ENCODE data around the gene MEX3D. TPM values are rescaled to one million over a fixed set of nuclear protein-coding genes. Genes with fewer than 3 reads are reported as not detected.

The MEX3D gene
- total RNA-seq, 1 donor from 2014 or later: 15.9 TPM

GRCh38 chr19:1587872-1588271 lies 19.7 kb upstream of the MEX3D start:
- intact Hi-C loops (cut with micrococcal nuclease): no loop called here

DNA sequence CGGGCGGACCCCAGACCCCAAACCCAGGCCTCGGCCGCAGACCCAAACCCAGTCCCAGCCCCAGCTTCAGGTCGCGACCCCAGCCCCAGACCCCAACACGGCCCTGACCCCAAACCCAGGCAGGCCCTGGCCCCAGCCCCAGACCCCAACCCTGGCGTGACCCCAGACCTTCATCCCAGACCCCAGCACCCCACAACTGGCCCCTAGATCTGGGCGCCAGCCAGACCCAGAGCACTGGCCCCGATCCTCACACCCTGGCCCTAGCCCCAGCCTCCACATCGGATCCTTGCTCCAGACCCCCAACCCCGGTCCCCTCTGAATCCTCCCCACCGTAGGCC lies 17.1 kb upstream of the MEX3D start:
- Mint-ChIP-seq H3K27me3 (no peaks in the 10 kb centered on the region), H3K9me3 (no peaks in the 10 kb centered on the region), H3K4me1 (peaks cover 3% of the 10 kb centered on the region), H3K27ac (no peak overlapping the region), H3K4me3 (no peak overlapping the region), H3K36me3 (ENCODE audit: low read depth) (peaks cover 34% of the 10 kb centered on the region)
- intact Hi-C loops (cut with micrococcal nuclease): no loop called here
- DNase-seq: no peak

More at GRCh38 chr19:1587872-1588271, 19.7 kb upstream of the MEX3D start:
- no peak overlapping the region for H3K27ac Mint-ChIP-seq
- DNase-seq: no peak
- H3K27me3 Mint-ChIP-seq: no peaks in the 10 kb centered on the region
- H3K36me3 Mint-ChIP-seq (ENCODE audit: low read depth): peaks cover 36% of the 10 kb centered on the region
- H3K4me1 Mint-ChIP-seq: peaks cover 12% of the 10 kb centered on the region
- no peak overlapping the region for H3K4me3 Mint-ChIP-seq
- no peaks in the 10 kb centered on the region for H3K9me3 Mint-ChIP-seq

- DNase-seq: no peak
- intact Hi-C loops (cut with micrococcal nuclease): no loop called here
- H3K27me3 Mint-ChIP-seq: no peaks in the 10 kb centered on the region
- H3K4me3 Mint-ChIP-seq: no peak overlapping the region
- no peak overlapping the region for H3K27ac Mint-ChIP-seq
- H3K9me3 Mint-ChIP-seq: no peaks in the 10 kb centered on the region
- peaks cover 35% of the 10 kb centered on the region for H3K36me3 Mint-ChIP-seq (ENCODE audit: low read depth)
- peaks cover 2% of the 10 kb centered on the region for H3K4me1 Mint-ChIP-seq
These were observed 16.5 kb upstream of the MEX3D start for GRCh38 chr19:1584500-1585242.

- Mint-ChIP-seq H3K27ac (no peak overlapping the region), H3K36me3 (ENCODE audit: low read depth) (peaks cover 41% of the 10 kb centered on the region), H3K27me3 (no peaks in the 10 kb centered on the region), H3K4me1 (no peaks in the 10 kb centered on the region), H3K4me3 (no peak overlapping the region), H3K9me3 (no peaks in the 10 kb centered on the region)
- intact Hi-C loops (cut with micrococcal nuclease): no loop called here
- peak; percentile 52 for DNase-seq
These were observed 14.1 kb upstream of the MEX3D start for GRCh38 chr19:1582201-1582600.

DNA sequence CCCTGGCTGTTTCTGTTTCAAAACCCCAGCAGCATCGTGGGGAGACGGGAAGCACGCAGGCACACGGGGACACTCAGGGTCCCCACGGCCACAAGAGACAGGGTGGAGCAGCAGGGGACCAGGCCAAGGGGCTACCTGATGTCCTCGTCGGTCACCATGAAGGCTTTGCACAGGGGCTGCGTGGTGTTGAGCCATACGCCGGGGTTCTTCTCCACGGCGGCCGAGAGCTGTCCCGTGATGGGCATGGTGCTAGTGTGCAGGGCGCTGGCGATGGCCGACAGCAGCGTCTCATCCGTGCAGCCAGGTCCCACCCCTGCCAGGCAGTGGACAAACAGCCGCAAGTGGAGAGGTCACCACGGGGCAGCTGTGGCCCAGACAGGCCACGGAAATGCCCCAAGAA lies 12.8 kb upstream of the MEX3D start:
- no peak overlapping the region for H3K27ac Mint-ChIP-seq
- no peak overlapping the region for H3K4me3 Mint-ChIP-seq
- no peaks in the 10 kb centered on the region for H3K27me3 Mint-ChIP-seq
- intact Hi-C loops (cut with micrococcal nuclease): no loop called here
- no peaks in the 10 kb centered on the region for H3K4me1 Mint-ChIP-seq
- peaks cover 37% of the 10 kb centered on the region for H3K36me3 Mint-ChIP-seq (ENCODE audit: low read depth)
- H3K9me3 Mint-ChIP-seq: no peaks in the 10 kb centered on the region
- no peak for DNase-seq

GRCh38 chr19:1580382-1580781 lies 12.3 kb upstream of the MEX3D start:
- H3K4me3 Mint-ChIP-seq: no peak overlapping the region
- intact Hi-C loops (cut with micrococcal nuclease): no loop called here
- H3K9me3 Mint-ChIP-seq: no peaks in the 10 kb centered on the region
- H3K27ac Mint-ChIP-seq: no peak overlapping the region
- peaks cover 35% of the 10 kb centered on the region for H3K36me3 Mint-ChIP-seq (ENCODE audit: low read depth)
- H3K27me3 Mint-ChIP-seq: no peaks in the 10 kb centered on the region
- no peak for DNase-seq
- H3K4me1 Mint-ChIP-seq: no peaks in the 10 kb centered on the region

- DNase-seq: no peak
- Mint-ChIP-seq H3K36me3 (ENCODE audit: low read depth) (peaks cover 28% of the 10 kb centered on the region), H3K9me3 (no peaks in the 10 kb centered on the region), H3K4me3 (no peak overlapping the region), H3K27me3 (no peaks in the 10 kb centered on the region), H3K4me1 (no peaks in the 10 kb centered on the region), H3K27ac (no peak overlapping the region)
- intact Hi-C loops (cut with micrococcal nuclease): no loop called here
These were observed 11.1 kb upstream of the MEX3D start for GRCh38 chr19:1579222-1579621.

DNA sequence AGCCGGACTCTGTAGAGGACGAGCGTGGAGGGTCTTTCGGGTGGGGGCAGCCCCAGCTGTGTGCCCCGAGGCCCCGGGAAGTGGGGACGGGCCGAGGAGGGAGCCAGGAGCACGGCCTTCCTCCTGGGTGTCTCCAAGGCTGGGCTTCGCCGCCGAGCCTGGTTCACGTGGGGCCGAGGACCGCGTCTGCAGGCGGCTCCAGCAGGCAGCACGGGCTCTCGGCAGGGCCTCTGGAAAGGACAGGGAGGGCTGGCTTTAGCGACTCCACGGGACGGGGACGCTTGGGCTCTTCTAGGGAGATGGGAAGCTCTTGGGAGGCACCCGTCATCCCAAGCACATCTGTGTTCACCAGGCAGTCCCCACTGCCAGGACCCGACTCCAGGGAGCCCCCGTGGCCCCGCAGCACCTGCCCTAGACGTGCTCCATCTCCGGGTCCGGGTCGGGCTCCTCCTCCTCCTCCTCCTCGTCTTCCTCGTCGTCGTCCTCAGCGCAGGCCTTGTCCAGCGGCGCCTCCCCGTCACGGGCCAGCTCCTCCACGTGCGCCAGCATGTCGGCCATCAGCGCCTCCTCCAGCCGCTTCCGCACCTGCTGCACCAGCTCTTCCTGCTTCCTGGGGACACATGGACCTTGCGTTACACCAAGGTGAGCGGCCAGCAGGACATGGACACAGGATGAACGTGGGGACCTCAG lies 9.9 kb upstream of the MEX3D start:
- H3K4me3 Mint-ChIP-seq: no peak overlapping the region
- intact Hi-C loops (cut with micrococcal nuclease): no loop called here
- no peak for DNase-seq
- H3K36me3 Mint-ChIP-seq (ENCODE audit: low read depth): peaks cover 22% of the 10 kb centered on the region
- H3K27ac Mint-ChIP-seq: no peak overlapping the region
- no peaks in the 10 kb centered on the region for H3K9me3 Mint-ChIP-seq
- H3K4me1 Mint-ChIP-seq: no peaks in the 10 kb centered on the region
- H3K27me3 Mint-ChIP-seq: no peaks in the 10 kb centered on the region

GRCh38 chr19:1577090-1577928 lies 9.2 kb upstream of the MEX3D start:
- Mint-ChIP-seq H3K9me3 (no peaks in the 10 kb centered on the region), H3K27me3 (no peaks in the 10 kb centered on the region), H3K4me1 (no peaks in the 10 kb centered on the region), H3K4me3 (no peak overlapping the region), H3K36me3 (ENCODE audit: low read depth) (peaks cover 22% of the 10 kb centered on the region), H3K27ac (no peak overlapping the region)
- DNase-seq: no peak
- intact Hi-C loops (cut with micrococcal nuclease): no loop called here

DNA sequence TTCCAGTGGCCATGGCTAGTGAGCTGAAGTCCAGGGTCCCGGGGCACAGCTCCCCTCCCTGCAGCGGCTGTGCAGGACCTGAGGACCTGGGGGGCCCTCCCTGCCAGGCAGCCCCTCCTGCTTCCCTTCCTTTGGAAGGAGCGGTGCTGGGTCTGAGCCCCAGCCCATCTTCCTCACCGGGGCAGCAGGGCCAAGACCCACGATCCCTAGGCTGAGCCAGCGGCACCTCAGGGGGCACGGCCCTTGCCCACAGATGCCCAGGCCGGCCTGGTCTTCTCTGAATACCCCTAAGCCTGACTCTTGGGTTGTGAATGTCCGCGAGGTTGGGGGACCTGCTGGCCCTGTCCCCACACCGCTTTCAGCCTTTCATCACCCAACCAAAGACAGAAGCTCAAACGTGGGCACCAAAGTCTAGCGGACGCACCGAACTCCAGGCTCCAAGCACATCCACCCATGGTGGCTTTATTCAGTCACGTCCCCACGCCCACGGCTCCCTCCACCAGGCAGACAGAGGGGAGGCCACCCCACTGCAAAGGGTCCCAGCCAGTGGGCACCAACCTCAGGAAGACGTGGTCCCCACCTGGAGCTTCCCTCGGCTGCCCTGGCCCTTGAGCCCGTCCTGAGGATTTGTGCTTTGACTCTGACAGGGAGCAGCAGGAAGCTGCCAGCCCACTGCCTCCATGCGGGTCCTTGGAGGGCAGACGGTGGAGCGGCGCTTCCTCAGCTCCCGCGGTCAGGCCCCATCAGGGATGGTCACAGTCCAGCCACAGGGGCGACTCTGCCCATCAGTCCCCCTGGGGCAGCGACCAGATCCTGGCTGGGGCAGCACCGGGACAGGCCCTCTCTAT lies 8.3 kb upstream of the MEX3D start:
- Mint-ChIP-seq H3K4me3 (no peak overlapping the region), H3K4me1 (no peaks in the 10 kb centered on the region), H3K27me3 (no peaks in the 10 kb centered on the region), H3K9me3 (no peaks in the 10 kb centered on the region), H3K27ac (no peak overlapping the region), H3K36me3 (ENCODE audit: low read depth) (peaks cover 20% of the 10 kb centered on the region)
- no peak for DNase-seq
- intact Hi-C loops (cut with micrococcal nuclease): no loop called here

DNA sequence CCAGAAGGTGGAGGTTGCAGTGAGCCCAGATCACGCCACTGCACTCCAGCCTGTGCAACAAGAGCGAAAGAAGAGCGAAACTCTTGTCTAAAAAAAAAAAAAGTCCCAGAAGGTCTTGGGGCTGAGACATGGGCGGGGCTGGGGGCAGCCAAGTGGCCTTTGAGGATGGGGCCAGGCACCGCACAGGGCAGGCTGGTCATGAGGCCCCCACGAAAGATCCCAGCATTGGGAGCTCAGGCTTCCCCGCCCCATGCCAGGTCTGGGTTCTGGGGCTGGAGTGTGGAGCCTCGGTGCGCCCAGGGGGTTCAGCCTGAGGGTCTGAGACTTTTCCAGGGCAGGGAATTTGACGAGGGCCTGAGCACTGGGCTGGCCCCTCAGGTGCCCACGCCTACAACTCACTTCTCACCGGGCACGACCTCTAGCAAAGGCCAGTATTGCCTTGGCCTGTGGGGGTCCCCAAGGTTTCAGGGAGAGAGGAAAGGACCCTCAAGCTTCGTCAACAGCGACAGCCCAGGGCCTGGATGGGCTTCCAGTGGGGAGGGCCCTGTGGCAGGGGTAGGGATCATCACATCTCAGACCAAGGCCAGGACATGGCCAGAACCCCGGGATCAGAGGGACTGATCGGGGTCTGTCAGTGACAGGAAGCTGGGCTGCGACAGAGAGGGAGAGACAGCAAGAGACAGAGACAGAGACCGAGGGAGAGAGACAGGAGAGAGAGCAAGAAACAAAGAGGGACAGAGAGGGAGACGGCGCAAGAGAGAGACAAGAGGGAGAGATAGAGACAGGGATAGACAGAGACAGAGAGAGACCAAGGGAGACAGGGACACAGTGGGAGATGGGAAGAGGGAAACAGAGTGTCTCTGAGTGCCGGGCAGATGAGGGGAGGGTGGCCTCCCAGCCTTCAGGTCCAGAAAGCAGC lies 7.5 kb upstream of the MEX3D start:
- intact Hi-C loops (cut with micrococcal nuclease): no loop called here
- Mint-ChIP-seq H3K27me3 (peaks cover 1% of the 10 kb centered on the region), H3K4me3 (no peak overlapping the region), H3K4me1 (no peaks in the 10 kb centered on the region), H3K27ac (no peak overlapping the region), H3K36me3 (ENCODE audit: low read depth) (peaks cover 15% of the 10 kb centered on the region), H3K9me3 (no peaks in the 10 kb centered on the region)
- peak; percentile 56 for DNase-seq

GRCh38 chr19:1574354-1575136 lies 6.4 kb upstream of the MEX3D start:
- Mint-ChIP-seq H3K27ac (no peak overlapping the region), H3K9me3 (no peaks in the 10 kb centered on the region), H3K36me3 (ENCODE audit: low read depth) (peaks cover 13% of the 10 kb centered on the region), H3K4me1 (peaks cover 5% of the 10 kb centered on the region), H3K4me3 (no peak overlapping the region), H3K27me3 (peaks cover 11% of the 10 kb centered on the region)
- intact Hi-C loops (cut with micrococcal nuclease): no loop called here
- DNase-seq: no peak

All from activated CD4-positive, alpha-beta T cell treated with anti-CD3 and anti-CD28 coated beads, Interleukin-2, amount 10 ng/mL, durations not matched to agents 24 days and 14 days (primary cell).